GF-D8 (cell line): ENCODE measurements around the gene CASTOR1.
"Not testable (repeated sequence)": the region's sequence is repeated elsewhere in the genome, so short reads cannot be mapped to it uniquely, and the experiment has no call there.

Experiments used
- DNase-seq: peaks from one replicate; lab custom pipeline; 2025; lab: John Stamatoyannopoulos, UW

CASTOR1 gene

GRCh38 chr22:30289141-30289979 is at the start of gene CASTOR1:
TSS of gene CASTOR1 (minus strand) at chr22:30289505. CDS start at chr22:30289497, 8 bp downstream.
- peak; percentile 85 for DNase-seq

GRCh38 chr22:30338802-30339201 is 49.5 kb upstream of the CASTOR1 start:
- no peak for DNase-seq

- DNase-seq = not testable (repeated sequence)
Observed at GRCh38 chr22:30338341-30338740, 49.0 kb upstream of the CASTOR1 start.

- DNase-seq = no peak
Observed at GRCh38 chr22:30337461-30337778, 48.1 kb upstream of the CASTOR1 start.

- DNase-seq = no peak
Observed at GRCh38 chr22:30336752-30337460, 47.6 kb upstream of the CASTOR1 start.

- DNase-seq = no peak
Observed at GRCh38 chr22:30335236-30335635, 45.9 kb upstream of the CASTOR1 start.

- DNase-seq = no peak
Observed at GRCh38 chr22:30334646-30335045, 45.3 kb upstream of the CASTOR1 start.

- no peak for DNase-seq
Observed at GRCh38 chr22:30333707-30334087, 44.4 kb upstream of the CASTOR1 start.

GRCh38 chr22:30332994-30333706 is 43.8 kb upstream of the CASTOR1 start:
- no peak for DNase-seq

GRCh38 chr22:30332551-30332950 is 43.2 kb upstream of the CASTOR1 start:
- no peak for DNase-seq

GRCh38 chr22:30328466-30329049 is 39.3 kb upstream of the CASTOR1 start:
- no peak for DNase-seq

- DNase-seq = no peak
Observed at GRCh38 chr22:30327864-30328345, 38.6 kb upstream of the CASTOR1 start.

- peak; percentile 74 for DNase-seq
Observed at GRCh38 chr22:30326706-30327362, 37.5 kb upstream of the CASTOR1 start, which contains the start of gene TBC1D10A. TSS of gene TBC1D10A (minus strand) at chr22:30326941. CDS start at chr22:30326881, 60 bp downstream.

GRCh38 chr22:30326255-30326705 is 37.0 kb upstream of the CASTOR1 start:
- no peak for DNase-seq

GRCh38 chr22:30325724-30326254 is 36.5 kb upstream of the CASTOR1 start:
- no peak for DNase-seq

GRCh38 chr22:30325065-30325720 is 35.9 kb upstream of the CASTOR1 start:
- no peak for DNase-seq

- peak; percentile 23 for DNase-seq
Observed at GRCh38 chr22:30324014-30324730, 34.9 kb upstream of the CASTOR1 start.

- DNase-seq = no peak
Observed at GRCh38 chr22:30323246-30323645, 33.9 kb upstream of the CASTOR1 start.

- no peak for DNase-seq
Observed at GRCh38 chr22:30321461-30321860, 32.2 kb upstream of the CASTOR1 start.

GRCh38 chr22:30320021-30320556 is 30.8 kb upstream of the CASTOR1 start:
- no peak for DNase-seq
